Activated naive CD8-positive, alpha-beta T cell treated with anti-CD3 and anti-CD28 coated beads, Interleukin-2, amount 10 ng/mL, durations not matched to agents 7 days and 5 days (primary cell): ENCODE data around the gene RGL3. TPM values are rescaled to one million over a fixed set of nuclear protein-coding genes. Genes with fewer than 3 reads are reported as not detected.
"Not testable (repeated sequence)": the region's sequence is repeated elsewhere in the genome, so short reads cannot be mapped to it uniquely, and the experiment has no call there.

Source experiments
- ATAC-seq: fragments of 150-1000 bp; cut with Tn5 transposase; one replicate; pipeline ENCODE4 v1.10.0; 2021; ENCODE audit warnings: low read depth, moderate library complexity
- POLR2A ChIA-PET: fragments of 350-600 bp; sonication (Branson Sonifier 250); formaldehyde crosslinking; loops from one replicate; lab custom pipeline; 2021; ENCODE audit warnings: antibody characterized with exemption; lab: Charles Lee
- DNase-seq: peaks from one replicate; pipeline ENCODE4 v3.0.0; 2021
- H3K27ac Mint-ChIP-seq: one replicate; pipeline ENCODE4 v1.8.0; 2022; ENCODE audit warnings: mild to moderate bottlenecking, mixed read lengths
- H3K27me3 Mint-ChIP-seq: one replicate; pipeline ENCODE4 v1.8.0; 2022; ENCODE audit warnings: mild to moderate bottlenecking, moderate library complexity, mixed read lengths
- H3K36me3 Mint-ChIP-seq: one replicate; pipeline ENCODE4 v1.8.0; 2021; ENCODE audit warnings: mild to moderate bottlenecking, mixed read lengths
- H3K4me1 Mint-ChIP-seq: one replicate; pipeline ENCODE4 v1.8.0; 2021; ENCODE audit warnings: mixed read lengths
- H3K4me3 Mint-ChIP-seq: one replicate; pipeline ENCODE4 v1.8.0; 2022; ENCODE audit warnings: mild to moderate bottlenecking, moderate library complexity, mixed read lengths
- H3K9me3 Mint-ChIP-seq: one replicate; pipeline ENCODE4 v1.8.0; 2021; ENCODE audit warnings: mixed read lengths
- total RNA-seq, 2 experiments: library from RNA; stranded (reverse); gene quantifications; one replicate each; pipeline ENCODE4 v1.2.3, GENCODE V29; 2021

Gene RGL3
- total RNA-seq, 2 experiments from 2014 or later: not detected

DNA sequence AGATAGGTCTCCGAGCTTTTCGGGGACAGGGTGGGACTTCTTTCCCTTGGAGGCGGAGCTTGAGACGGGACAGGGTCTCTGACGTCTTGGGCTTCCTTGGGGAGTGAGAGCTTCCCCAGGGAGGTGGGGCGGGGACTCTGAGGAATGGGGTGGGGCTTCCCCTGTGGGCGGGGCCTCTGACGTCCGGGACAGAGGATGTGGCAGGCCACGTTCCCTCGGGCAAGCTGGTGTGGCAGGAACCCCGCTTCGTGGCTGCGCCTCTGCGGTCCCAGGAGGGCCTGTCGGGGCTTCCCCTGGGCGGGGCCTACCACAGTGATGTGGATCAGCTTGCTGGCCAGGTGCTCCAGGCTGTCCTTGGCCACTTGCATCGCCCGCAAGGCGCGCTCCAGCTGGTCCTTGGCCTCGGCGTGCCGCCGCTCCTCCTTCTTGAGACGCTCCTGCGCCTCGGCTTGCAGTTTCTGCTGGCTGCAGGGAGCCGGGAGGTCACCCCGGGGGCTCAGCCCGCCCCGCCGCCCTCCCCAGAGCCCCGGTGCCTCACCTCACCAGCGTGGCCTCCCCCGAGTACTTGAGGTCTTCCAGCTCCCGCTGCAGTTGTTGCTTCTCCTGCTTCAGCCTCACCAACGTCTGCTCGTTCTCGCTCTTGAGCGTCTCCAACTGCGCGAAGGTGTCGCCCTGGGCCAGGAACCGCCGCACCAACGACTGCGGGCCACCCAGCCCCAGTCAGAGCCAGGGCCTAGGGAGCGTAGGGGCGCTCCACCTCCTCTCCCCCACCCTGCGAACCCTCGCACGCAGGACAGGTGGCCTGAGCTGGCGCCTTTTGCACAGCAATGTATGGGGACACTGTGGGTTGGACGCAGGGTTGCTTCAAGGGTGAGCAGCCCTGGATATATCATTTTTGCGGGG, 3.3 kb upstream of the RGL3 start:
- H3K4me1 Mint-ChIP-seq: peaks cover 34% of the 10 kb centered on the region

DNA sequence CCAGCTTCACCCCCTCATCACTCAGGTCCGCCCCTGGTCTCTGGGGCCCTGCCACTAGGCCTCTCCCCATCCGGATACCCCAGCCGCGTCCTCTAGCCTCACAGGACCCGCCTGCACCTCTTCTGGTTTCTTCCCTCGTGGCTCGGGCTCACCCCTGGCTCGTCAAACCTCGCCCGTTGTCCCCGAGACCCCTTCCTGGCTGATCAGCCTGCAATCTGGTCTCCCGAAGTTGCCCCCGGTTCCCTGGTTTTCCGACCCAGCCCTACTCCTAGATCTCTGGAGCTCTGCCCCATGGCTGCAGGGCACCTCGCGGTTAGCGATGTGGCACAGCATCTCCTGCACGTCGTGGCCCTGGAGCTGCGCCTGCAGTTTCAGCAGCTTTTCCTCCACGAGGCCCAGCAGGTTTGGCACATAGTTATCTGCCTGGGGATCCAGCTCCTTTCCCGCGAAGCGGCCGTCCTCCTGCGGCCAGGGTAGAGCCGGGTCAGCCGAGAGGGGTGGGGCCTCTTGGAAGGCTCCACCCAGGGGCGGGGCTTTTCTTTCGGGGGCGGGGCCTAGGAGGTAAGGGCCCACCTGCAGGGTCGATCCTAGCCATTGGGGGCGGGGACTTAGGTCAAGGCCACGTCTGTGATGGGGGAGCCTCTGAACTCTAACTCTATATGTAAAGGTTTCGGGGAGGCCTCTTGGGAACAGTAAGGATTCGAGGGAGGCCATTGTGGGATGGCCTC, 2.4 kb upstream of the RGL3 start:
- peaks cover 34% of the 10 kb centered on the region for H3K4me1 Mint-ChIP-seq
- H3K27me3 Mint-ChIP-seq: peaks cover 71% of the 10 kb centered on the region
- H3K9me3 Mint-ChIP-seq: no peaks in the 10 kb centered on the region
- H3K4me3 Mint-ChIP-seq: peak overlapping the region; percentile 80
- H3K27ac Mint-ChIP-seq: peak overlapping the region; percentile 42
- ATAC-seq: peak; percentile 43
- POLR2A ChIA-PET: interaction anchor here (0.6 to 2.2 kb wide), 7 partner anchors 8 to 143 kb away, joined by 3 to 15 read pairs (median 5); partner anchors contain the start of genes ODAD3, PRKCSH and SWSAP1
- H3K36me3 Mint-ChIP-seq: no peaks in the 10 kb centered on the region
- peak; percentile 69 for DNase-seq

More for the DNA sequence above, 3.3 kb upstream of the RGL3 start:
- DNase-seq (peak; percentile 88), ATAC-seq (peak; percentile 76)
- no peak overlapping the region for H3K27ac Mint-ChIP-seq
- no peaks in the 10 kb centered on the region for H3K36me3 Mint-ChIP-seq
- POLR2A ChIA-PET: interaction anchor here (0.8 to 2.2 kb wide), 7 partner anchors 13 to 143 kb away, joined by 3 to 15 read pairs (median 5); partner anchors contain the start of genes ODAD3, PRKCSH and SWSAP1
- peak overlapping the region; percentile 80 for H3K4me3 Mint-ChIP-seq
- peaks cover 63% of the 10 kb centered on the region for H3K27me3 Mint-ChIP-seq
- no peaks in the 10 kb centered on the region for H3K9me3 Mint-ChIP-seq

DNA sequence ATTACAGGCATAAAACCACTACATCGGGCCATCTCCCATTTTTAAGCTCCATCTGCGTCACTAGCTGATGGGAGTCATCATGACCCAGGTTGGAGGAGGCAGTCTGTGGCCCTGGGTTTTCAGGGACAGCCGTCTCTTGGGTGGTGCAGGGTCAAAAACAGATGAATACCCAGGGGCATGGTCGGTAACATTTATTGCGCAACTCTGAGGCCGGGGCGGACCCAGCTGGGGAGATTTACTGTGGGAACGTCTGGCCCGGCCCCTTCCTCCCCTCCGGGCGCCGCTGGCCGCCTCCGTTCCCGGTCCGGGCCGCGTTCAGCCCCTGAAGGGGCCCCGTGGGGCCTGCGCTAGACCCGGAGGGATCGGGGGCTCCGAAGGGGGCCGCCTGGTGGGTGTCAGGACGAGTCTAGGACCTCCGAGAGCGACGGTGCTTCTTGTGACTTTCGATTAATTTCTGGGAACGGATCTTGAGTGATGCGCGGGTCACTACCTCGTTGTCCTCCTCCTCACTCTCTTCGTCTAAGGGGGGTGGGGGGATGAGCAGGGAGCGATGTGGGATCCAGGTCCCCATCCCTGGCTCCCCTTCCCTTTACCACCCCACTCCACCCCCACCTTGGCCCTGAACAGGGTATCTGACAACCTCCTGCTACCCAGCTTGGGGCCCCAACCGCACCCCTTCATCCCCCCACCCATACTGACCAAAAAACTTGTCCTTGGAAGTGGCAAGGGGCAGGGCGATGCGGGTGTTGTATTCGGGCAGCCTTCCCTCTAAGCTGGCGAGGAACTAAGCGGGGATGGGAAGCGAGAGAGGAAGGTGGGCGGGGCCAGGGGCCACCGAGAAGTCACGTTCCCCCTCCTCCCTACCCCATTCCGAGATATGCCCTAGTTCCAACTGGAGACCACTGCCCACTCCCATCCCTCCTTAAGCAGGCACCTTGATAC, 1.6 kb upstream of the RGL3 start:
- Mint-ChIP-seq H3K36me3 (no peaks in the 10 kb centered on the region), H3K4me3 (peak overlapping the region; percentile 80), H3K27me3 (peaks cover 79% of the 10 kb centered on the region), H3K4me1 (peaks cover 34% of the 10 kb centered on the region), H3K27ac (no peak overlapping the region), H3K9me3 (no peaks in the 10 kb centered on the region)
- POLR2A ChIA-PET: interaction anchor here (0.5 to 1.8 kb wide), 5 partner anchors 7 to 45 kb away, joined by 3 to 15 read pairs (median 4); partner anchors contain the start of gene SWSAP1
- DNase-seq: no peak
- ATAC-seq: no peak

DNA sequence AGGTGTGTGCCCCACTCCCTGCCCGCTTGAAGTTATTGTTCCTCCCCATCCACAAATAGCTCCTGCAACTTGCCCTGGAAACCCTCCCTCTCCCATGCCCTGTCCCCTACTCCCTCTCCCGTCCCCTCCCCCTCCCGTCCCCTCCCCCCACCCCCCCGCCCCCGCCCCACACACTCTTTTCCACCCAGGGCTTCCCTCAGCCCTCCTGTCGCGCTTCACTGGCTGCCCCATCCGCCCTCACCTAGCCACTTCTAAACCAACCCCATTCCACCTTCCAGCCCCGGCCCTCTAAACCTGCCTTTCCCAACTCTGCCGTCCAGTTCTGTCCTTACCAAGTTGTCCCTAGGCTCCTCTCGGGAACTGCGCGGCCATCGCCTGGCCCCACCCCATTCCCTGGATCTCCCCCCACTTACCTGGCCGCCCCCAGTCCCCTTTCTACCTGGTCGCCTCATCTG, 993 bp downstream of the RGL3 start:
- POLR2A ChIA-PET: interaction anchor here (0.7 kb wide), 1 partner anchor 10 kb away, joined by 4 read pairs; no protein-coding TSS in a partner anchor
- Mint-ChIP-seq H3K4me3 (no peak overlapping the region), H3K27me3 (peaks cover 76% of the 10 kb centered on the region)

DNA sequence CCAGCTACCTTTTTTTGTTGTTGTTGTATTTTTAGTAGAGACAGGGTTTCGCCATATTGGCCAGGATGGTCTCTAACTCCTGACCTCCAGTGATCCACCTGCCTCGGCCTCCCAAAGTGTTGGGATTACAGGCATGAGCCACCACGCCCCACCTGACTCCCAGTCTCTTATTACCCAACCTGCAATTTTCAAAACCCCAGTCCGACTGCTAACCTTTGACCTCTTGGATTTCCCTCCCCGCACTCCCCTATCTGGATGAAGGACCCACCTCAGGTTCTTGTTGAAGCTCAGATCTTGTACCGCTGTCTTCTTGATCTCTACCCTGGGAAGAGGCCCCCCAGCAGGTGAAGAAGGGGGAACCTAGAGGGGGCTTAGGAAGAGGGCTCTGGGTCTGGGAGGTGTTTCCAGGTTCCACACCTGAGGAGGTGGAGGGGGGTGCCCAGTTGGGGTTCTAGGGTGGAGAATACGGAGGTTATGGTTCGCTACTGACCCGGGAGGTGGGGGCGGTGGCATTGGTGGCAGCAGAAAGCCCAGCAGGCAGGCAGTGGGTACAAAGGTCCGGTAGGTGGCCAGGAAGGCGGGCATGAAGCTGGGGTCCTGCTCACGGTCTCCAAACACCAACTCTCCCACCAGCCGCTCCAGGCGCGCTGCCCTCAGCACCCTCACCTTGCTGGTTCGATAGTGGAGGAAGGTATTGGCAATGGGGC, 2.6 kb downstream of the RGL3 start:
- Mint-ChIP-seq H3K27me3 (peaks cover 67% of the 10 kb centered on the region), H3K27ac (no peak overlapping the region), H3K36me3 (no peaks in the 10 kb centered on the region), H3K4me3 (no peak overlapping the region), H3K4me1 (peaks cover 16% of the 10 kb centered on the region), H3K9me3 (no peaks in the 10 kb centered on the region)
- ATAC-seq (no peak), DNase-seq (no peak)
- POLR2A ChIA-PET: no interaction called here

More for the DNA sequence above, 993 bp downstream of the RGL3 start:
- ATAC-seq: no peak
- DNase-seq: no peak
- H3K36me3 Mint-ChIP-seq: no peaks in the 10 kb centered on the region
- H3K27ac Mint-ChIP-seq: no peak overlapping the region
- H3K9me3 Mint-ChIP-seq: no peaks in the 10 kb centered on the region
- peaks cover 29% of the 10 kb centered on the region for H3K4me1 Mint-ChIP-seq

DNA sequence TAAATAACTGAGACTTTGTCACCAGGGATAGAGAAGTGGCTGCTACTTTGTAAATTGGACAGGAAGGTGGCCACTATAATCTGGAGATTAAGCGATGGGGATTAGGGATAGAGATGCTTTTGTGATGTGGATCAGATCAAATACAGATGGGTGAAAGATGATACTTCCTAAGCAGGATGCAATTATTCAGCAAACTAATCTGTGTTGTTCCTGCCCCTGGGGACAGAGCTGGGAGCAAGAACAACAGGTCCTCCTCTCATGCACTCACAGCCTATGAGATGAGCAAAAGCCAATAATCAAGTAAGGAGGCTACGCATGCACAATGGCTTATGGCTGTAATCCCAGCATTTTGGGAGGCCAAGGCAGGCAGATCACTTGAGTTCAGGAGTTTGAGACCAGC, 4.6 kb downstream of the RGL3 start:
- no peaks in the 10 kb centered on the region for H3K9me3 Mint-ChIP-seq
- no peak overlapping the region for H3K4me3 Mint-ChIP-seq
- H3K27me3 Mint-ChIP-seq: peaks cover 57% of the 10 kb centered on the region
- POLR2A ChIA-PET: no interaction called here
- H3K36me3 Mint-ChIP-seq: no peaks in the 10 kb centered on the region
- H3K4me1 Mint-ChIP-seq: peaks cover 5% of the 10 kb centered on the region
- DNase-seq (no peak), ATAC-seq (no peak)
- no peak overlapping the region for H3K27ac Mint-ChIP-seq

DNA sequence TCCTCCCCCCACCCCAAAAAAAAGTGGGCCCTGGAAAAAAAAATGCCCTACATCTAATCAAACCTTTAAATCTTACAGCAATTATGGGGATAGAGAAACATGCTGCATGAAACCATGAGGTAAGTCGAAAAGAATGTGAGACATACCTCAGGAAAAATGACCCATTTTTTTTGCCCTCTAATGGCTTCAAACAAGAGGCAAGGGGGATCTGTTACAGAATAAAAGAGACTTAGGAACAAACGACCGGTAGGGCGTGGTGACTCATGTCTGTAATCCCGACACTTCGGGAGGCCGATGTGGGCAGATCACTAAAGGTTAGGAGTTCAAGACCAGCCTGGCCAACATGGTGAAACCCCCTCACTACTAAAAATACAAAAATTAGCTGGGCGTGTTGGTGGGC, 8.4 kb downstream of the RGL3 start:
- POLR2A ChIA-PET: interaction anchor here (0.5 kb wide), 1 partner anchor 140 kb away, joined by 3 read pairs; no protein-coding TSS in a partner anchor
- no peaks in the 10 kb centered on the region for H3K9me3 Mint-ChIP-seq
- no peak for ATAC-seq
- no peak for DNase-seq
- H3K4me1 Mint-ChIP-seq: no peaks in the 10 kb centered on the region
- no peak overlapping the region for H3K27ac Mint-ChIP-seq
- no peak overlapping the region for H3K4me3 Mint-ChIP-seq
- H3K36me3 Mint-ChIP-seq: no peaks in the 10 kb centered on the region
- peaks cover 37% of the 10 kb centered on the region for H3K27me3 Mint-ChIP-seq

DNA sequence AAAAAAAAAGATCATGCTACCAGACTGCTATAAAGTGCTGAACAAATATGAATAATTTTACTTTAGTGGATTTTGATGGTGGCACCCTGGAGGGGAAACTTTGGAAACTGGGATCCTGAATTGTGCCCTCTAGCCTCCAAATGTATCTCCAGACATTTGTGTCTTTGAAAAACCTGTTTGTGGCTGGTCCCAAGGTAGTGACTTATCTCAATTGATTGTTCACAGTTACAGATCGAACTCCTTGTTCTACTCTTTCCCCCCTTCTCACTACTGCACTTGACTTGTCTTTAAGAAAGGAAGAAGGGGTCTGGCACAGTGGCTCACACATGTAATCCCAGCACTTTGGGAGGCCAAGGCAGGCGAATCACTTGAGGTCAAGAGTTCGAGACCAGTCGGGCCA, 10.5 kb downstream of the RGL3 start:
- Mint-ChIP-seq H3K4me3 (no peak overlapping the region), H3K27me3 (peaks cover 30% of the 10 kb centered on the region), H3K4me1 (no peaks in the 10 kb centered on the region), H3K9me3 (no peaks in the 10 kb centered on the region), H3K36me3 (no peaks in the 10 kb centered on the region), H3K27ac (no peak overlapping the region)
- ATAC-seq (no peak), DNase-seq (no peak)
- POLR2A ChIA-PET: no interaction called here

DNA sequence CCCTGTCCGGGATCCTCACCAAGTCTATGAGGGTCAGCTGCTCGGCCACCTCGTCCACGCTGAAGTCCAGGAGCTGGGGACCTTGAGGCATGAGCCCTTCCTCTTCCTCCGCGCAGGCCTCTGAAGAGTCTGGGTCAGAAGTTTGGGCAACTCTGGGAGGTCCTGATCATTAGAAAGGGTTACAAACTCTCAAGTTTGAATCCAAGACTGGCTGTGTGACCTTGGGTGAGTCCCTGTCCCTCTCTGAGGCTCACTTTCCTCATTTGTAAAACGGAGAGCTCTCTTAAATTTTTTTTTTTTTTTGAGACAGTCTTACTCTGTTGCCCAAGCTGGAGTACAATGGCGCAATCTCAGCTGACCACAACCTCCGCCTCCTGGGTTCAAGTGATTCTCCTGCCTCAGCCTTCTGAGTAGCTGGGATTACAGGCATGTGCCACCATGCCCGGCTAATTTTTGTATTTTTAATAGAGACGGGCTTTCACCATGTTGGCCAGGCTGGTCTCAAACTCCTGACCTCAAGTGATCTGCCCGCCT, 12.3 kb downstream of the RGL3 start:
- H3K27me3 Mint-ChIP-seq: peaks cover 26% of the 10 kb centered on the region
- not testable (repeated sequence) for H3K4me1 Mint-ChIP-seq, H3K9me3 Mint-ChIP-seq, H3K27ac Mint-ChIP-seq, H3K36me3 Mint-ChIP-seq, ATAC-seq, H3K4me3 Mint-ChIP-seq, DNase-seq
- POLR2A ChIA-PET: interaction anchor here (0.5 kb wide), 1 partner anchor 435 kb away, joined by 3 read pairs; no protein-coding TSS in a partner anchor

DNA sequence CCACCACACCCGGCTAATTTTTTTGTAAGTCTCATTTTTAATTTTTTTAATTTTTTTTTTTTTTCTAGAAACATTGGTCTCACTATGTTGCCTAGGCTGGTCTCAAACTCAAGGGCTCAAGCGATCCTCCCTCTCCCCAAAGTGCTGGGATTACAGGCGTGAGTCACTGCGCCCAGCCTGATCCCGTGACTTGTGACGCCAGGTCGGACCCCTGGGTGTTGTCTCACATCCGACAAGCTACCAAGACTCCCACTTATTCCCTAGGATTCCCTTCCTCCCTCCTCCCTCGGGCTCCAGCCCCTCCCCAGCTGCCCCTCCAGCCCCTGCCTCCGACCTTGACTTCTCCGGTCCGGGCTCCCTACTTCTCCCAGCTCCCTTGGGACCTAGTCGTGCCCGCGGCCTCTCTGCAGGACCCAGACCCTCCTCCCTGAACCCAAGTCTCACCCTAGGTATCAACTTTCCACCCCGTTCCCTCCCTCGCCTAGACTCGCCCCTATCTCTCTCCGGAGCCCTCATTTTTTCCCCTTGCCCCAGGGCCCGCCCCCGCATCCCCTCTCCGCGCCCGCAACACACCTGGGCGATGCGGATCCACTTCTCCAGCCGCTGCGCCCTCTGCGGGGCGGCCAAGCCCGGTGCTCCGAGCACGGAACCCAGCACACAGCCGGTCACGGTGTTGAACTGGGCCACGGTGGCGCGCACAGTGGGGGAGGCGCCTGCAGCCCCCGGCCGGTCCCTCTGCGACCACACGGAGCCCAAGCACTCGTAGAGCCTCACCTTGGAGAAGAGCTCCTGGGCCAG, 13.1 kb downstream of the RGL3 start:
- peak; percentile 50 for DNase-seq
- POLR2A ChIA-PET: interaction anchor here (0.5 to 0.6 kb wide), 2 partner anchors 101 to 435 kb away, joined by 3 read pairs; no protein-coding TSS in a partner anchor
- Mint-ChIP-seq H3K27ac (no peak overlapping the region), H3K36me3 (no peaks in the 10 kb centered on the region), H3K27me3 (peaks cover 22% of the 10 kb centered on the region), H3K4me3 (no peak overlapping the region), H3K9me3 (no peaks in the 10 kb centered on the region), H3K4me1 (no peaks in the 10 kb centered on the region)
- ATAC-seq: peak; percentile 58

DNA sequence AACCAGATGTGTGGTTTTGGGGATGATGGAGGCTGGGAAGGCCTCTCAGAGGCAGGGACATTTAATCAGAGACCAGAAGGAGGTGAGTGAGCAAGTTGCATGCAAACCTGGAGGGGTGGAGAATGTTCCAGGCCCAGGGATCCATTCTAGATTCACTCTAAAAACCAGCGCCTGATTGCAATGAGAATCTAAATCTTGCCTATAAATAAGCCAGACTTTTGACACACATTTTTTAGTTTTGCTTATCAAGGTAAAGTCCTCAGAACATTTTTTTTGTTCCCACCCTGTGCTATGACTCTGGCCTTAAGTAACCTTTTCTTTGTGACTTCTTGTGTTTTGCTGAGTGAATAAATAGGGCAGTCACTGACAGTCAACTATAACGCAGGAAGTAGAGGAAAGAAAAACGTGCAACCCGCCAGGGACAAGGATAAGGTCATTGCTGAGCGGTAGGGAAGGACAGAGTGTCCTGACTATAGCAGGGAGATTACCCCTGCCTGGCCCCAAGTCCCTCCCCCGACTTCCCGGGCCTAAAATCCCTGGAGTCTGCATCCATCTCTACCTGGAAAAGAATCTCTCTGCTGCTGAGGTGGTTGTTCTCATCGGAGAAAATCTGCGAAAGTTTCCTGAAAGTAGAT, 14.4 kb downstream of the RGL3 start:
- Mint-ChIP-seq H3K36me3 (no peaks in the 10 kb centered on the region), H3K4me1 (peaks cover 2% of the 10 kb centered on the region), H3K27me3 (peaks cover 17% of the 10 kb centered on the region), H3K4me3 (no peak overlapping the region), H3K27ac (no peak overlapping the region), H3K9me3 (no peaks in the 10 kb centered on the region)
- no peak for ATAC-seq
- no peak for DNase-seq
- POLR2A ChIA-PET: no interaction called here
